A549 (cell line): Measurements from ENCODE around the gene GIPR. TPM values are rescaled to one million over a fixed set of nuclear protein-coding genes. Genes with fewer than 3 reads are reported as not detected.

Experiments used
- ATAC-seq, 2 experiments: fragments of 200-7000 bp in 1 of 2; fragments of >200 bp in 1 of 2; cut with Nextera tagmentation in 1 of 2; cut with Tn5 transposase in 1 of 2; 3 replicates each; pipeline versions ENCODE4 v1.8.0 to v1.9.1; 2018 to 2020; ENCODE audit warnings: mild to moderate bottlenecking in 1 of 2, moderate library complexity in 1 of 2
- CTCF ChIA-PET: fragments of 300-600 bp; sonication (Branson Sonifier 250); formaldehyde crosslinking; extraction: SDS; loops from one replicate; lab custom pipeline; 2021; ENCODE audit warnings: antibody characterized with exemption, inconsistent platforms; lab: Yijun Ruan, JAX
- POLR2A ChIA-PET: fragments of 350-600 bp; formaldehyde crosslinking; extraction: SDS; loops from one replicate; lab custom pipeline; 2021; ENCODE audit warnings: antibody characterized with exemption, inconsistent platforms; lab: Yijun Ruan, JAX
- DNase-seq, 2 experiments: peaks; one replicate each; pipeline versions ENCODE4 v3.0.0 to v3.0.0-alpha.2; 2011 to 2016; ENCODE audit warnings: low read depth in 1 of 2, low spot score in 1 of 2
- FAIRE-seq: peaks from 2 replicates; lab custom pipeline; 2011; peaks lifted over from hg19 to GRCh38; lab: Jason Lieb, UNC
- H3K27ac ChIP-seq, 2 experiments: fragments of >200 bp; sonication (Bioruptor Twin); formaldehyde crosslinking; 3 replicates each; pipeline ENCODE4 v1.5.1; 2016 to 2017
- H3K4me1 ChIP-seq: fragments of >200 bp; sonication (Bioruptor Twin); formaldehyde crosslinking; 3 replicates; pipeline ENCODE4 v1.6.1; 2016
- H3K4me2 ChIP-seq: fragments of >200 bp; sonication (Bioruptor Twin); formaldehyde crosslinking; 3 replicates; pipeline ENCODE4 v1.6.1; 2016
- H3K4me3 ChIP-seq: fragments of >200 bp; sonication (Bioruptor Twin); formaldehyde crosslinking; 3 replicates; pipeline ENCODE4 v1.5.1; 2016
- H3K9me3 ChIP-seq: fragments of >200 bp; sonication (Bioruptor Twin); formaldehyde crosslinking; 3 replicates; pipeline ENCODE4 v1.6.1; 2016
- BHLHE40 ChIP-seq: IDR thresholded peaks from 2 replicates; pipeline ENCODE4 v1.6.1; 2012; ENCODE audit warnings: low read depth, low read length, inconsistent platforms
- CHD2 ChIP-seq: fragments of 150-350 bp; IDR thresholded peaks from 2 replicates; pipeline ENCODE4 v1.6.1; 2014; ENCODE audit warnings: low read length; ENCODE audit not compliant: partially characterized antibody
- EHF ChIP-seq: fragments of 250-450 bp; sonication (Bioruptor Pico); IDR thresholded peaks from 2 replicates; pipeline ENCODE4 v1.5.0; 2020; ENCODE audit warnings: mild to moderate bottlenecking
- EHMT2 ChIP-seq: fragments of 200-600 bp; sonication (generic); IDR thresholded peaks from 2 replicates; pipeline ENCODE4 v1.6.1; 2016; ENCODE audit warnings: antibody characterized with exemption, low read depth, mild to moderate bottlenecking, moderate library complexity
- FOSB ChIP-seq: fragments of 250-450 bp; sonication (Bioruptor Pico); IDR thresholded peaks from 2 replicates; pipeline ENCODE4 v1.5.0; 2020; ENCODE audit warnings: mild to moderate bottlenecking, moderate library complexity
- FOSL2 ChIP-seq, 2 experiments: fragments of 450-650 bp in 1 of 2; fragments of >200 bp in 1 of 2; sonication (Bioruptor Twin) in 1 of 2; formaldehyde crosslinking; IDR thresholded peaks; 2 replicates each; pipeline versions ENCODE4 v1.5.0 to v1.6.1; 2016 to 2020; ENCODE audit warnings: mild to moderate bottlenecking in 1 of 2, moderate library complexity in 1 of 2
- HDAC2 ChIP-seq: fragments of 200-600 bp; sonication (generic); IDR thresholded peaks from 2 replicates; pipeline ENCODE4 v1.6.1; 2016
- HEYL ChIP-seq: fragments of 250-450 bp; sonication (Bioruptor Pico); IDR thresholded peaks from 2 replicates; pipeline ENCODE4 v1.8.0; 2021; ENCODE audit warnings: mild to moderate bottlenecking, moderate library complexity
- HOXB13 ChIP-seq: fragments of 250-450 bp; sonication (Bioruptor Pico); IDR thresholded peaks from 2 replicates; pipeline ENCODE4 v1.5.0; 2020; ENCODE audit warnings: low read depth, mild to moderate bottlenecking, moderate library complexity
- JUN ChIP-seq, 2 experiments: fragments of >200 bp; sonication (Bioruptor Twin); formaldehyde crosslinking; IDR thresholded peaks; 2 replicates in 1 of 2; 3 replicates in 1 of 2; pipeline ENCODE4 v1.6.1; 2016 to 2017
- JUNB ChIP-seq: fragments of >200 bp; sonication (Bioruptor Twin); formaldehyde crosslinking; IDR thresholded peaks from 2 replicates; pipeline ENCODE4 v1.6.1; 2016
- KDM1A ChIP-seq: fragments of 200-600 bp; sonication (generic); IDR thresholded peaks from 2 replicates; pipeline ENCODE4 v1.6.1; 2016; ENCODE audit warnings: low read depth, mild to moderate bottlenecking
- PHF8 ChIP-seq: fragments of 200-600 bp; sonication (generic); IDR thresholded peaks from 2 replicates; pipeline ENCODE4 v1.6.1; 2016; ENCODE audit warnings: low read depth, mild to moderate bottlenecking, antibody characterized with exemption, moderate library complexity, borderline replicate concordance
- RFX5 ChIP-seq: fragments of 450-650 bp; IDR thresholded peaks from 2 replicates; pipeline ENCODE4 v1.7.1; 2014; ENCODE audit warnings: antibody characterized with exemption, mild to moderate bottlenecking, moderate library complexity
- TFCP2L1 ChIP-seq: fragments of 250-450 bp; sonication (Bioruptor Pico); IDR thresholded peaks from 2 replicates; pipeline ENCODE4 v1.5.0; 2021; ENCODE audit warnings: mild to moderate bottlenecking
- ZC3H11A ChIP-seq: fragments of 450-650 bp; IDR thresholded peaks from 2 replicates; pipeline ENCODE4 v1.6.1; 2014; ENCODE audit warnings: antibody characterized with exemption, mild to moderate bottlenecking
- WGBS: methylation state at CpG from one replicate; pipeline ENCODE4 v1.1.6; 2017; ENCODE audit errors: missing lambda C conversion rate; 5-methylcytosine and 5-hydroxymethylcytosine counted together
- polyA plus RNA-seq, 4 experiments: library from polyadenylated mRNA; depleted of rRNA in 3 of 4; stranded (reverse); fragments of >200 nt; fragmentation: RNase III in 1 of 4; extraction: RNeasy Plus Mini Kit Qiagen cat#74134 plus additional on column Dnase treatment in 1 of 4; gene quantifications; 2 replicates in 3 of 4; 3 replicates in 1 of 4; pipeline ENCODE4 v1.2.3, GENCODE V29; 2011 to 2017
- TF ChIP-seq, protein P1 (sequence below): fragments of 250-450 bp; sonication (Bioruptor Pico); IDR thresholded peaks from 2 replicates; pipeline ENCODE4 v1.5.0; 2021; ENCODE audit warnings: mild to moderate bottlenecking, moderate library complexity, borderline replicate concordance
- TF ChIP-seq, protein P2 (sequence below): fragments of 150-350 bp; IDR thresholded peaks from 2 replicates; pipeline ENCODE4 v1.6.1; 2014; ENCODE audit warnings: low read depth, mild to moderate bottlenecking, low read length
- TF ChIP-seq, protein P3 (sequence below): fragments of >200 bp; sonication (Bioruptor Twin); formaldehyde crosslinking; IDR thresholded peaks from 2 replicates; pipeline ENCODE4 v1.6.1; 2016

Gene GIPR
- polyA plus RNA-seq, 2 of the 4 experiments (the other 2 are of a cell fraction) = 1.2 to 1.4 TPM

DNA sequence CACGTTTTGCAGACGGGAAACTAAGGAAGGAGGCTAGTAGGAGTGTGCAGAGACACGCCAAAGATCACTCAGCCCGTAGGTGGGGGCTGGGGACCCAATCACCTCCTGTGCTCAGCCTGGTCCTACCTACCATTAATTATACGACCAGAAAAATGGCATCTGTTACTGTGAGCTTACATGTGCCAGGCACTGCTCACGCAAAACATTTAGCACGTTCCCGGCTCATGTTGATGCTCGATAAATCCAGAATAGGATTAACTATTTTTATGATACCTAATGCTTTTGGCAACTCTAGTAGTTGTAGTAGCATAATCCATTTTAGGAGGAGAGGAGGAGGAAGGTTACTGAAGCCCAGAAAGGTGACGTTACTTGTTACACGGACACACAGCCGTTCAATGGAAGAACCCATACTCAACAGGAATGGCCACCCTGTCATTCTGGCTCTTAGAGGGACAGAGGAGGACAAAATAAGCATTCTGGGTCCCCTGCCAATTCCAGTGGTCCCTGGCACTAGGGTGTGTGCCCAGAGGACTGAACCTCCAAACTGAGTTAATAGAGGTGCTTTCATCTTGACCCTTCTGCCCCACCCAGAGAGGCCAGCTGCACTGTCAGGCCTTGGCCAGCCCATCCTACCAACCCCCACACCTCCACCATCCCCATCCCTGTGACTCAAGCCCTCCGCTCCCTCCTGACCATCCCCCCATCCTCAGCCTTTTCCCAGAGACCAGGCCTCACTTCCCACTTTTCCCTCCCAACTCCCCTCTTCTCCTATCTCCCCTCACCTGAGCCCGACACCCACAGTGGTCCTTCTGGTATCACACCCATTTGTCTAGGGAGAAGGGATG lies 23.9 kb upstream of the GIPR start:
- 66% methylated on average over 14 of the region's 14 CpGs for WGBS
- Histone ChIP-seq H3K9me3 (no peaks in the 10 kb centered on the region), H3K4me2 (no peak overlapping the region), H3K4me3 (no peak overlapping the region), H3K27ac (no peak overlapping the region; a peak in 1 of 6 replicates), H3K4me1 (peaks cover 40% of the 10 kb centered on the region)
- DNase-seq = no peak
- ChIA-PET POLR2A (interaction anchor here (0.8 kb wide), 1 partner anchor 148 kb away, joined by 4 read pairs; no protein-coding TSS in a partner anchor), CTCF (interaction anchor here (1.0 to 15.1 kb wide), 39 partner anchors 8 to 240 kb away, joined by 3 to 437 read pairs (median 31); partner anchors contain the start of genes FOSB, GIPR, OPA3 and PPP1R13L)
- ATAC-seq = no peak
- TF ChIP-seq, protein P1, sequence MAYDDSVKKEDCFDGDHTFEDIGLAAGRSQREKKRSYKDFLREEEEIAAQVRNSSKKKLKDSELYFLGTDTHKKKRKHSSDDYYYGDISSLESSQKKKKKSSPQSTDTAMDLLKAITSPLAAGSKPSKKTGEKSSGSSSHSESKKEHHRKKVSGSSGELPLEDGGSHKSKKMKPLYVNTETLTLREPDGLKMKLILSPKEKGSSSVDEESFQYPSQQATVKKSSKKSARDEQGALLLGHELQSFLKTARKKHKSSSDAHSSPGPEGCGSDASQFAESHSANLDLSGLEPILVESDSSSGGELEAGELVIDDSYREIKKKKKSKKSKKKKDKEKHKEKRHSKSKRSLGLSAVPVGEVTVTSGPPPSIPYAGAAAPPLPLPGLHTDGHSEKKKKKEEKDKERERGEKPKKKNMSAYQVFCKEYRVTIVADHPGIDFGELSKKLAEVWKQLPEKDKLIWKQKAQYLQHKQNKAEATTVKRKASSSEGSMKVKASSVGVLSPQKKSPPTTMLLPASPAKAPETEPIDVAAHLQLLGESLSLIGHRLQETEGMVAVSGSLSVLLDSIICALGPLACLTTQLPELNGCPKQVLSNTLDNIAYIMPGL = no peak
- TF ChIP-seq FOSB (CRISPR knock-in tag) (no peak), ZC3H11A (no peak), HDAC2 (no peak), EHF (no peak), EHMT2 (no peak), FOSL2 (IDR thresholded peaks at IDR 0.05) (no peak), FOSL2 (CRISPR knock-in tag; IDR thresholded peaks at IDR 0.05) (no peak), JUNB (no peak), CHD2 (no peak), TFCP2L1 (no peak)
- TF ChIP-seq, protein P2, sequence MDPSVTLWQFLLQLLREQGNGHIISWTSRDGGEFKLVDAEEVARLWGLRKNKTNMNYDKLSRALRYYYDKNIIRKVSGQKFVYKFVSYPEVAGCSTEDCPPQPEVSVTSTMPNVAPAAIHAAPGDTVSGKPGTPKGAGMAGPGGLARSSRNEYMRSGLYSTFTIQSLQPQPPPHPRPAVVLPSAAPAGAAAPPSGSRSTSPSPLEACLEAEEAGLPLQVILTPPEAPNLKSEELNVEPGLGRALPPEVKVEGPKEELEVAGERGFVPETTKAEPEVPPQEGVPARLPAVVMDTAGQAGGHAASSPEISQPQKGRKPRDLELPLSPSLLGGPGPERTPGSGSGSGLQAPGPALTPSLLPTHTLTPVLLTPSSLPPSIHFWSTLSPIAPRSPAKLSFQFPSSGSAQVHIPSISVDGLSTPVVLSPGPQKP = no peak
- no peak for FAIRE-seq

DNA sequence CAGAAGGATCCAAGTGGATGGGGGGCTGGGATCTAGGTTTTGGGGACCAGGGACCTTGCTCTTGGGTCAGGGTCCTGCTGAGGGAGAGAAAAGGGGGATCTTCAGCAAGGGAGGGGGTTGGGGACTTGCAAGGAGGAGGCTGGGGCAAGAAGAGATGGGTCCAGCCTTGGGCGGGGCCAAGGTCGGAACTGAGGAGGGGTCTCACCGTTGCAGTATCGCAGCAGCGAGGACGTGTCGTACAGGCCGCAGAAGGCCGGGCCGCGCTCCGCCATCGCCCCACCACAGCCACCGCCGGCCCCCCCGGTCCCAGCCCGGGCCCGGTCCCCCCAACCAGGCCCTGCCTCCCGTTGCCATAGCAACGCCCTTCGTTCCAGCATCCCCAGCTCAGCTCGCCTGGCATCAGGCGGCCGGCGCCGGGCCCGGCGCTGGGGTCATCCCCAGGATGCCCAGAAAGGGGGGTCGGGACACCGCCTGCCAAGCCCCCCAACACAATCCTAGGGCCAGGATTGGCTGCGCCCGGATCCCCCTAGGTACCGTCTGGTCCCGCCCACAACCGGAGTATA lies 22.9 kb upstream of the GIPR start:
- CTCF ChIA-PET = interaction anchor here (0.6 to 7.8 kb wide), 16 partner anchors 8 to 243 kb away, joined by 3 to 91 read pairs (median 4); partner anchors contain the start of gene OPA3
- peaks cover 33% of the 10 kb centered on the region for H3K4me1 ChIP-seq
- H3K4me2 ChIP-seq = peak overlapping the region; percentile 69
- 0 out of 6 replicates have a peak, but pooled peaks of 1 of the 2 experiments have one; percentile 0 for ATAC-seq
- POLR2A ChIA-PET = interaction anchor here (0.8 to 1.7 kb wide), 8 partner anchors 15 to 178 kb away, joined by 3 to 7 read pairs (median 4); partner anchors contain the start of genes FOSB, QPCTL and SNRPD2
- 52% methylated on average over 27 of the region's 35 CpGs for WGBS
- peak overlapping the region in 1 of 2 experiments; percentile 8; a peak in 1 of 6 replicates for H3K27ac ChIP-seq
- no peak for FAIRE-seq
- no peaks in the 10 kb centered on the region for H3K9me3 ChIP-seq
- DNase-seq = no peak
- peak overlapping the region; percentile 48 for H3K4me3 ChIP-seq
- peak; percentile 85 for TF ChIP-seq KDM1A
- TF ChIP-seq CHD2 = no peak
- TF ChIP-seq, protein P3, sequence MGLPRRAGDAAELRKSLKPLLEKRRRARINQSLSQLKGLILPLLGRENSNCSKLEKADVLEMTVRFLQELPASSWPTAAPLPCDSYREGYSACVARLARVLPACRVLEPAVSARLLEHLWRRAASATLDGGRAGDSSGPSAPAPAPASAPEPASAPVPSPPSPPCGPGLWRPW = no peak
- TF ChIP-seq PHF8 = no peak
- no peak for TF ChIP-seq HEYL
- TF ChIP-seq RFX5 = peak; percentile 84
- TF ChIP-seq BHLHE40 = no peak
- no peak for TF ChIP-seq HOXB13 (CRISPR knock-in tag)
- TF ChIP-seq JUN (IDR thresholded peaks at IDR 0.05) = no peak
- TF ChIP-seq, all 56 proteins: peak for 2
